COLO668 (cell line): ENCODE results near the gene ZNF697.

Experiments
- DNase-seq: peaks from one replicate; lab custom pipeline; 2025; ENCODE audit not compliant: unreplicated experiment; lab: John Stamatoyannopoulos, UW

The ZNF697 gene

GRCh38 chr1:119647734-119648619, at the start of gene ZNF697:
Gene ZNF697 (minus strand): TSS chr1:119648266. CDS start chr1:119626100, 22,166 bp downstream.
- peak; percentile 94 for DNase-seq

DNA sequence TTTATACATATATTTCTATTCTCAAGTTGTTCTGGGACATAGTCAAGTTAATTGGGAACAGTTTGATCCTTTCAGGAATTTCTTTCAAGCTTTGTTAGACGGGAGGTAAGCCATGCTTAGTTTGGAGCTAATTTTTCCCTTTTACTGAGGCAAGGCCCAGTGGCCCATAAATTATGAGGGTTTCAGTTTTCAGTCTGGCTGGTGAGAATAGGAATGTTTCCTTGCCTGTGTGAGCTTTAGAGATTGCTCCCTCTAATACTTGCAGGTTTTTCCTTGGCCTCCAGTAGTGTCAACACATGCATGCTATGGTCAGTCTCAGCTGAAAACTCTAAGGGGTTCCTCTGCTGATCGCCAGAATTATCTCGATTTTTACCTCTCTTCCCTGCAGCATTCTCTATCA, 49.5 kb upstream of the ZNF697 start:
- no peak for DNase-seq

DNA sequence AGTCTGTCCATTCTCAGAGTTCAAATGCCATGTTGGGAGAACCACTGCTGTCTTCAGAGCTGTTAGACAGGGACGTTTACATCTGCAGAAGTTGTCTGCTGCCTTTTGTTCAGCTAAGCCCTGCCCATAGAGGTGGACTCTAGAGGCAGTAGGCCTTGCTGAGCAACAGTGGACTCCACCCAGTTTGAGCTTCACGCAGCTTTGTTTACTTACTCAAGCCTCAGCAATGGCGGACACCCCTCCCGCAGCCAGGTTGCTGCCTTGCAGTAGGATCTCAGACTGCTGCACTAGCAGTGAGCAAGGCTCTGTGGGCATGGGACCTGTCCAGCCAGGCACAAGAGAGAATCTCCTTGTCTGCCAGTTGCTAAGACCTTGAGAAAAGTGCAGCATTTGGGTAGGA, 48.8 kb upstream of the ZNF697 start:
- DNase-seq: peak; percentile 25

GRCh38 chr1:119689511-119689910, 41.4 kb upstream of the ZNF697 start:
- DNase-seq: no peak

DNA sequence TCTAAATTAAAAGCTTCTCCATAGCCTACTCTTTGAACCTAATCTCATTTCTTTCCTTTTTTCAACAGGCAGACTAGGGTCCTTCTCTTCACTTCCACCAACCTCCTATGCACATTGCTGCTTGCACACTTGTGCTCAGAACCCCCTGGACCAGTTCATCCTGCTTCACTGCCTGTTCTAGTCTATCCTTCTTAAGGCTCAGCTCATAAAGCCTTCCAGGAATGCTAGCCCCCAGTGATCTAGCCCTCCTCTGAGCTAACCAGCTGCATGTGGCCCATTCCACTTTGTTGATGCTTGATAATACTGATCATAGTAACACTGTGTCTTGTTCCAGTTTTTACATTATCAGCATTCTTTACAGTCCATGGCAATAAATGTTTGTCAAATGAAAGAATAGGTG, 40.7 kb upstream of the ZNF697 start:
- DNase-seq: no peak

- no peak for DNase-seq
These were observed 39.5 kb upstream of the ZNF697 start for GRCh38 chr1:119687434-119688079.

- DNase-seq: no peak
These were observed 38.6 kb upstream of the ZNF697 start for GRCh38 chr1:119686661-119687060.

DNA sequence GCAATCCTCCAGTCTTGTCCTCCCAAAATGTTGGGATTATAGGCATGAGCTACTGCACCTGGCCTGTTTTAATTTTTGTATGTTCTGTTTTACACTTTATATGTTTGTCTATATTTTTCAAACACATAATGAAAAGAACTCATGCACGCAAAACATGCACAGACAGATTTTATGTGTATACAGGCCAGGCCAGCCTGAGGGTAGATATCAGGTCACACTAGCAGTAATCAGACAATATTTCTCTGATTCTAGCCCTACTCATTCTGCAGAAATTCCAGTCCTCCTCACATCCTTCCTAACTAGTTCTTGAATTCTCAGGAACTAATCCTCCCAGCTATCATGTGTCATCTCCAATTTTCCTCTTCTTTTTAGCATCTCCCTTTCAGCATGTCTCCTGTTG, 35.8 kb upstream of the ZNF697 start:
- no peak for DNase-seq

DNA sequence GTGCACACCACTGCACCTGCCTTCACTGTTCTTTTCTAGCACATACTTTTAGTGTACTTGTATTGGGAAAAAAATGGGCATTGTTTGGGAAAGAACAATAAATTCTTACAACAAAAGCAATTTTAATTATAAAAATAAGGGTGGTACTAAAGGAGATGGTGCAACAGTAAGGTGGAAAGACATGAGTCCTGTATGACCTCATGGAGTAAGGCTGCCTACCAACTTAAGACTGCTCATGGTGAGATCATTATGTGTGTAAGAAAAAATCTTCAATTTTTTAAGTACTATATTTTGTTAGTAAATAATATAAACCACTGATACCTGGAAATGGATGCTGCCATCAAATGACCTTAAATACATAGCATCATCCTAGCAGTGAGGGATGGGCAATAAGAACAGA, 34.1 kb upstream of the ZNF697 start:
- no peak for DNase-seq

- no peak for DNase-seq
These were observed 33.5 kb upstream of the ZNF697 start for GRCh38 chr1:119681560-119681959.

DNA sequence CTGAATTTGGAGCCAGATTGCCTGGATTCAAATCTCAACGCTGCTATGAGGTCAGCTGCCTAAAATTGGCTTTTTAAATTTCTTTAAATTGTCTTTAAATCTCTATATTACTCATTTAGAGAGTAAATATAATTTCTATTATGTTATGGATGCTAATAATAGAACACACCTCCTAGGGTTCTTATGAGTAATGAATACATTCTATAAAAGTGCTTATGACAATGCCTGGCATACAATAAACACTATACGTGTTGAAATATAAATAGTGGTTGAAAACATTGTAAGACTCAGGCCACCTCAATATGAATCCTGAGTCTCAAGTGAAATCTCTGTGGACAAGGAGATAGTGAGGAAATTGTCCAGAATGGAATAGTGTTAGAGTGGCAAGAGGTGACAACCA, 32.7 kb upstream of the ZNF697 start:
- DNase-seq: no peak

DNA sequence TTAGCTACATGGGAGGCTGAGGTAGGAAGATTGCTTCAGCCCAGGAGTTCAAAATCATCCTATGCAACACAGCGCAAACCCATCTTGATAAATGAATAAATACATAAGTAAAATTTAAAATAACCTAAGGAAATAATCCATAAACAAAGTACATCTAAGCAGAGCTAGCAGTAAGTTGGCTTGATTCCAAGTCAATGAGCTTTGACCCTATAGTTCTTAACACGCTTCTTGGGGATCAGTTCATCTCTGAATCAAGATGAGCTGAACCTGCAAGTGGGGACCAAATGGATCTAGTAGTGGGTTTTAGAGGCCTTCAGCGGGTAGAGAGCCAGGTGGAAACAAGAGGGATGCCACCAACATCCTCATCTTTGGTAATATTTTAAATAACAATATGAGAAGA, 32.1 kb upstream of the ZNF697 start:
- DNase-seq: no peak

GRCh38 chr1:119679223-119679622, 31.2 kb upstream of the ZNF697 start:
- DNase-seq: no peak

DNA sequence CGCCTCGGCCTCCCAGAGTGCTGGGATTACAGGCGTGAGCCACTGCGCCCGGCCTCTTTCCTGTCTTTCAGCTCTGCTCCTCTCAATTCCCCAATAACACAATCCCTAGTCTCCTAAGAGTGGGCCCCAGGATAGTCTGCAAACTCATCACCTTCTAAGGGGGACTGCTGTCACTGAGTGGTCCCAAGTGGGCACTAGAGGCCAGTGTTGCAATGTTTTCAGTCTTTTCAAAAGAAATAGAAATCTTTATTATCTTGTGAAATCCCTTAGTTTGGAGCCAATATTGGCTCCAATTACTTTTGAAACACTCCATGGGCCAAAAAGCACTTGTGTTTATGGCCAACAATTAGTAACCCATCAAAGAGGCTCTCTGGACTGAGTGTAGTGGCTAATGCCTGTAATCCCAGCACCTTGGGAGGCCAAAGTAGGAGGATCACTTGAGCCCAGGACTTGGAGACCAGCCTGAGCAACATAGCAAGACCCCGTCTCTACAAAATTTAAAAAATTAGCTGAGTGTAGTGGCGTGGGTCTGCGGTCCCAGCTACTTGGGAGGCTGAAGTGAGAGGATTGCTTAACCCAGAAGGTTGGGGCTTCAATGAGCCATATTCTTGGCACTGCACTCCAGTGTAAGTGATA, 28.6 kb upstream of the ZNF697 start:
- DNase-seq: no peak

DNA sequence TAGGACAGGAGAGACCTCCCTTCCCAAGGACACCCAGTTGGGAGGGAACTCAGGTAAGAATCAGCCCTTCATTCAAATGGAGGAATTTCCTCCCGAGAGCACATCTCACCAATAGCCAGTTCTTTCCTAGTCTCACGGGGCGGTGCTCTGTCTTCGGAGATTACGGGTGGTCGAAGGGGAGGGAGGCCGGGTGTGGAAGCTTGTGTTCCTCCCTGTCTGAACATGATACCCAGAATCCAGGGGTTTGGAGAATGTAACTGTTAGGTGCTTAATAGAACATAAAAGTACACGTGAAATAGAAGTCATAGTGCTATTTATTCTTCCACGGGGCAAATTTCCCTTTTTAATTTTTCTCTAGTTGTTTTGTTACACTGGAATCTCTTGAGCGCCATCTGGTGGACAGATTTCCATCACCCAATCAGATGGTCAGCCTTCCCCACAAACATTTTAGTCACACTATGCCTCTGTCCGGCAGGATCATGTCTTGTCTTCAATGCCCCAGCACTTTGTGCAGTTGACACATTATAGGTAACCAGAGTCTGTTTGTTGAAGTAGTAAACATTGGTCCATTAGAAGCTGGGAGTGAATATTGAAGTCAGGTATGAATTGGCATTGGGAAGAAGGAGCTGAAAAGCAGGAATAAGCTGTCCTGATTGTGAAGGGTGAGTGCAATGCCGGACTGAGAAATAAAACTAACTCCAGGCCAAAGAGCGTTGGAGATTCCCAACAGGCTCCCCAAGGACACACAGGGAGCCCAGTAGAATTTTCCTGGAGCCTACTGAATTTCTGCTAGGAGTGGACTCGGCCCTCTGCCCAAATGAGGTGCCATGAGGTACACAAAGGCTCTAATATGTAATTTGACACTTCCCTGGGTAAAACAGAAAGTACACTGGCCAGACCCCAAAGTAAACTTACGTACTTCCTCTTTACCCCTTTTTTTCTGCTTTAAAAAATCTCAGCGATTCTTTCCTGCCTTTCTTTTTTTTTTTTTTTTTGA, 27.6 kb upstream of the ZNF697 start:
- DNase-seq: peak; percentile 79

DNA sequence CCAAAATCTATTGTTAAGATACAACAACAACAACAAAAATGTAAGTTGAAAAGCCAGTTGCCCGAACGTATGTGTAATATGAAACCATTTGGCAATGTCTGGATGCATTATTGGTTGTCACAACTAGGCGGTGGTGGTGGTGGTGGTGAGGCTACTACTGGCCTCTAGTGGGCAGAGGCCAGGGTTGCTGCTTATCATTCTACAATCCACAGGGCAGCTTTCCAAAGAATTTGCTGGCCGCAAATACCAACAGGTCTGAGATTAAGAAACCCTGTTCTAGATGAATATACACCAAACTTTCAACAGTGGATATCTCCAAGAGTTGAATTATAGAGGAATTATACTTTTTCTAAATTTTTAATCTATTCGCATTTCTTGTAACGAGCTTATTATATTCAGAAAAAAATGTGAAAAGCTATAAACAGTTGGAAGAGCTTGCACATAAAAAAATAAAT, 26.8 kb upstream of the ZNF697 start:
- peak; percentile 67 for DNase-seq

GRCh38 chr1:119674111-119674526, 26.1 kb upstream of the ZNF697 start:
- DNase-seq: no peak

GRCh38 chr1:119673171-119673940, 25.3 kb upstream of the ZNF697 start:
- no peak for DNase-seq

- DNase-seq: no peak
These were observed 22.8 kb upstream of the ZNF697 start for GRCh38 chr1:119670898-119671297.

GRCh38 chr1:119667173-119667572, 19.1 kb upstream of the ZNF697 start:
- no peak for DNase-seq
